Right atrium auricular region (tissue), 2 donors: Measurements from ENCODE around the gene RNF31. TPM values are rescaled to one million over a fixed set of nuclear protein-coding genes. Genes with fewer than 3 reads are reported as not detected.

Source experiments
- DNase-seq: peaks from one replicate; pipeline ENCODE4 v3.0.0-alpha.2; 2019; ENCODE audit warnings: low spot score
- H3K27ac ChIP-seq, 2 donors: fragments of 200-600 bp; sonication (generic); 1 replicate in 1 of 2; 2 replicates in 1 of 2; pipeline ENCODE4 v1.5.1; 2016 to 2019
- H3K27me3 ChIP-seq, 2 donors: fragments of 200-600 bp; sonication (generic); one replicate each; pipeline versions ENCODE4 v1.5.1 to v1.6.0; 2017 to 2019
- H3K36me3 ChIP-seq: fragments of 200-600 bp; sonication (generic); one replicate; pipeline ENCODE4 v1.5.1; 2016
- H3K4me1 ChIP-seq, 2 donors: fragments of 200-600 bp; sonication (generic); one replicate each; pipeline versions ENCODE4 v1.5.1 to v1.6.0; 2017 to 2019
- H3K4me3 ChIP-seq, 2 donors: fragments of 200-600 bp; sonication (generic); 1 replicate in 1 of 2; 2 replicates in 1 of 2; pipeline ENCODE4 v1.5.1; 2017 to 2019; ENCODE audit warnings: mild to moderate bottlenecking in 1 of 2, moderate library complexity in 1 of 2
- H3K9me3 ChIP-seq, 2 donors: fragments of 200-600 bp; sonication (generic); one replicate each; pipeline ENCODE4 v1.5.1; 2019
- total RNA-seq, 2 donors: library from RNA; depleted of rRNA; stranded (reverse); fragments of >200 nt; gene quantifications; one replicate each; pipeline ENCODE4 v1.1.0, GENCODE V29; 2016
- TF ChIP-seq, protein P1 (sequence below), 2 donors: fragments of 200-600 bp; sonication (generic); IDR thresholded peaks; one replicate each; pipeline ENCODE4 v1.5.1; 2019; ENCODE audit warnings: antibody characterized with exemption in 2 of 2

The RNF31 gene
- total RNA-seq, 2 donors from 2014 or later: 24.1 to 47.5 TPM

DNA sequence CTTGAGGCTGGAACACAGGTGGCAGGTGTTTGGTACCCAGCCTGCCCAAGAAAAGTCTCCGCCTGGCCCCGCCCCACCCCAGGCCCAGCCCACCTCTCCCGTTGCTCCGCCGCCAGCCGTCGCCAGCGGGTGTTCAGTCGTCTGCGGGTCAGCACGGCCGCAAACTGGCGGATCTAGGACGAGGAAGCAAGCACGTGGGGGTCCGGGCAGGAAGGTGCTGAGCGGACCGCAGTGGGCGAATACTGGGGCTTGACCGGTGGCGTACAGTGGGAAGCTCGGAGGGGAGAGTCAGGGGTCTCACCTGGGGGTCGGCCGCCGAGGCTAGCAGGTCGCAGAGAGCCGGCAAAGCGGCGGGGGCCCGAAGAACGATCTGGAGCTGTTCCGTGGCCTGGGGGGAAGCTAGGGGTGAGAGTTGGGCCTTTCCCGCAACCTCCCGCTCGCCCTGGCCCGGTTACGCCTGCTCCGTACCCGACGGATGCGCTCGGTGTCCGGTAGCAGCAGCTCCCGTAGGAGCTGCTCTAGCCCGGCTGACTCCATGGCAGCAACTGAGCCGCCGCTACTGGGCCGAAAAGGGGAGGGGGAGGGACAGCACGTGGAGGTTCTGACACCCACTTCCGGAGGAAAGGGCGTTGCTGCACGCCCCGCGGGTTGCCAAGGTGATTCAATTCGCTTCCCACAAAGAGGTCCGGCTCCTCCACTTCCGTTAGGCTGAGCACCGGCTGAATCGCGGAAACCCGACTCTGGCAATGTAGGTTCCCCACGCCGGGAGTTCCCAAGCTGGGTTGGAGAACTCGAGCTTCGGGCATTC, 41.2 kb downstream of the RNF31 start, which contains the start of gene IPO4:
TSS of gene IPO4 (minus strand) at position 566 of the 808 bp plus-strand sequence. CDS start at position 537, 29 bp downstream.
- Histone ChIP-seq H3K9me3 (no peaks in the 10 kb centered on the region), H3K36me3 (peaks cover 29% of the 10 kb centered on the region), H3K4me1 (peaks cover 0 to 19% of the 10 kb centered on the region in 2 donors), H3K27ac (peak within 1 kb of the TSS; percentile 61 to 64), H3K4me3 (peak within 1 kb of the TSS; percentile 66 to 78), H3K27me3 (no peaks in the 10 kb centered on the region)
- peak; percentile 98 for DNase-seq
- TF ChIP-seq, protein P1, sequence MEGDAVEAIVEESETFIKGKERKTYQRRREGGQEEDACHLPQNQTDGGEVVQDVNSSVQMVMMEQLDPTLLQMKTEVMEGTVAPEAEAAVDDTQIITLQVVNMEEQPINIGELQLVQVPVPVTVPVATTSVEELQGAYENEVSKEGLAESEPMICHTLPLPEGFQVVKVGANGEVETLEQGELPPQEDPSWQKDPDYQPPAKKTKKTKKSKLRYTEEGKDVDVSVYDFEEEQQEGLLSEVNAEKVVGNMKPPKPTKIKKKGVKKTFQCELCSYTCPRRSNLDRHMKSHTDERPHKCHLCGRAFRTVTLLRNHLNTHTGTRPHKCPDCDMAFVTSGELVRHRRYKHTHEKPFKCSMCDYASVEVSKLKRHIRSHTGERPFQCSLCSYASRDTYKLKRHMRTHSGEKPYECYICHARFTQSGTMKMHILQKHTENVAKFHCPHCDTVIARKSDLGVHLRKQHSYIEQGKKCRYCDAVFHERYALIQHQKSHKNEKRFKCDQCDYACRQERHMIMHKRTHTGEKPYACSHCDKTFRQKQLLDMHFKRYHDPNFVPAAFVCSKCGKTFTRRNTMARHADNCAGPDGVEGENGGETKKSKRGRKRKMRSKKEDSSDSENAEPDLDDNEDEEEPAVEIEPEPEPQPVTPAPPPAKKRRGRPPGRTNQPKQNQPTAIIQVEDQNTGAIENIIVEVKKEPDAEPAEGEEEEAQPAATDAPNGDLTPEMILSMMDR (IDR thresholded peaks at IDR 0.05): no peak

DNA sequence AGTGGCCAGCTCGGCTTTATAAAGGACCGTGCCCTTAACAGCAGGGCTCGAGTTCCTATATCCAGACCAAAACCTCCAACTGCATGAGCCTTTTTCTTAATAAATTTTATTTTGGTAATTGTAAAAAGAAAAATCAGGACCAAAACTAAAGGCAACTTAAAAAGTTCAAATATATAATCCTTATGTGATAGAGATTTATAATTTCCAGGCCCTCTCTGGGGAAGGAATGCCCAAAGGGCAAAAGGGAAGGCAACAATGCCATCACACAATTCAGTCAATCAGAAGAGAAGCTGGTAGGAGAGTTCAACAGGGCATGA, 41.7 kb downstream of the RNF31 start:
- no peaks in the 10 kb centered on the region for H3K27me3 ChIP-seq
- peak overlapping the region; percentile 16 to 31 for H3K27ac ChIP-seq
- no peaks in the 10 kb centered on the region for H3K9me3 ChIP-seq
- no peak for DNase-seq
- peak overlapping the region in 1 of 2 donors; percentile 78 for H3K4me3 ChIP-seq
- peaks cover 0 to 21% of the 10 kb centered on the region in 2 donors for H3K4me1 ChIP-seq
- peaks cover 23% of the 10 kb centered on the region for H3K36me3 ChIP-seq
- TF ChIP-seq, protein P1 (IDR thresholded peaks at IDR 0.05): no peak

DNA sequence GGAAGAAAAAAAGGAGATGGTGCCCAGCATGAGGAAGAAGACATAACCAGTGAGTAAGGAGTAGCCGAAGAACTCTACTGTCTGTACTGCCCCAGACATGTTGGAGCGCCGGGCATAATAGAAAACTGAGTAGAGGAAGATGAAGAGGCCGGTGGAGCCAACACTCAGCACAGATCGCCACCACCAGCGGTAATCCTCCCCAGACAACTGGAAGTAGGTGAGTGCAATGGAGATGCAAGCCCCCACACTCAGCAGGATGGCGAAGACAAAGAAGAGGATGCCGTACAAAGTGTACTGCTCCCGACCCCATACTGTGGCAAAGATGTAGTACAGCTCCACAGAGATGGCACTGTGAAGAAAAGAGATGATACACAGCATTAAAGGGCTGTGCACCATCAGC, 42.2 kb downstream of the RNF31 start:
- TF ChIP-seq, protein P1 (IDR thresholded peaks at IDR 0.05): no peak
- Histone ChIP-seq H3K4me1 (peaks cover 0 to 26% of the 10 kb centered on the region in 2 donors), H3K27me3 (no peaks in the 10 kb centered on the region), H3K4me3 (no peak overlapping the region), H3K27ac (no peak overlapping the region), H3K9me3 (no peaks in the 10 kb centered on the region), H3K36me3 (peaks cover 19% of the 10 kb centered on the region)
- no peak for DNase-seq

DNA sequence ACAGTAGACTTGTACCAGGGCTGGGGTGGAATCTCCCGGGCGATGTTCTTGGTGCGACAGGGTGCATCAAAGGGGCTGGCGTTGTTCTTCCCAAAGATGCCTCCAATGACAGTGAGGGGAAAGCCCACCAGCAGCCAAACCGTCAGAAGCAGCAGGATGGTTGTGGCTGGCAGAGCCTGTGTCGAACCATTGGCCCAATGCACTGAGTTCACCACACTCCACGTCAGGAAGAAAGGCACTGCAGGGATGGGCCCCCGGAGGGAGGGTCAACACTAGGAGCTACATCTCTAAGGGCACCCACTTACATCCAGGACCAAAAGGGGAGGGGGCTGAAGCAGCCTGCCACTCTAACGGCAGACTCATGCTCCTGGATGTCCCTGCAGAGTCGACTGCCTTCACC, 43.1 kb downstream of the RNF31 start:
- no peak for DNase-seq
- TF ChIP-seq, protein P1 (IDR thresholded peaks at IDR 0.05): no peak
- Histone ChIP-seq H3K4me1 (peaks cover 0 to 33% of the 10 kb centered on the region in 2 donors), H3K27me3 (no peaks in the 10 kb centered on the region), H3K9me3 (no peaks in the 10 kb centered on the region), H3K27ac (no peak overlapping the region), H3K36me3 (peaks cover 15% of the 10 kb centered on the region), H3K4me3 (no peak overlapping the region)

DNA sequence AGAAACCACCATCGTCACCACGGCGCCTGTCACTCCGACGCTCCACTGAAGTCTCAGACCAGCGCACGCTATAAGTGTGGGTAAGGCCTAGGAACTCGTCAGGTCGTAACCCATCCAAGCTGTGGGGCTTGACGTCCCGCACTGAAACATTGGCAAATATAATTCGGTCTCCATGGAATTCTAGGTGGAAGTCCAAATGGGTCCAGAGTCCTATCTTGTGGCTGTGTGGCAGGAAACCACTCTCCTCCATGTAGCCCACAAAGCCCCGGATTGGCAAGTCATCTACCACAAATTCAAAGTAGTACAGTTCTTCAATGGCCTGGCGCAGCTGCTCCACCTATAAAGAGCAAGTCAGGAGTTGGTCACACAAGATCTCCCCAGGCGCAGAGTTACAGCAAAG, 45.6 kb downstream of the RNF31 start:
- DNase-seq: no peak
- no peak overlapping the region for H3K27ac ChIP-seq
- no peak overlapping the region for H3K4me3 ChIP-seq
- peaks cover 15% of the 10 kb centered on the region for H3K36me3 ChIP-seq
- TF ChIP-seq, protein P1 (IDR thresholded peaks at IDR 0.05): no peak
- H3K9me3 ChIP-seq: no peaks in the 10 kb centered on the region
- no peaks in the 10 kb centered on the region for H3K27me3 ChIP-seq
- H3K4me1 ChIP-seq: peaks cover 0 to 43% of the 10 kb centered on the region in 2 donors
